Left lung (tissue), 10 donors: ENCODE measurements around the gene TNIK. TPM values are rescaled to one million over a fixed set of nuclear protein-coding genes. Genes with fewer than 3 reads are reported as not detected.

Experiments
- ATAC-seq: fragments of 200-7000 bp; cut with Tn5 transposase; one replicate; pipeline ENCODE4 v1.9.1; 2020; ENCODE audit warnings: moderate library complexity
- DNase-seq, 4 donors: peaks; one replicate each; pipeline ENCODE4 v3.0.0-alpha.2; 2013 to 2020
- H3K27ac ChIP-seq, 2 donors: fragments of 200-600 bp; sonication (generic) in 1 of 2; one replicate each; pipeline versions ENCODE4 v1.5.0 to v1.8.0; 2020 to 2021
- H3K27me3 ChIP-seq, 2 donors: fragments of 200-600 bp; sonication (generic) in 1 of 2; one replicate each; pipeline versions ENCODE4 v1.5.0 to v1.8.0; 2020 to 2021
- H3K36me3 ChIP-seq, 2 donors: fragments of 200-600 bp; sonication (generic) in 1 of 2; one replicate each; pipeline versions ENCODE4 v1.5.0 to v1.8.0; 2020 to 2021
- H3K4me1 ChIP-seq, 2 donors: fragments of 200-600 bp; one replicate each; pipeline ENCODE4 v1.8.0; 2021
- H3K4me3 ChIP-seq, 2 donors: fragments of 200-600 bp; sonication (generic) in 1 of 2; one replicate each; pipeline versions ENCODE4 v1.5.0 to v1.8.0; 2020 to 2021; ENCODE audit warnings: mild to moderate bottlenecking in 1 of 2
- H3K9me3 ChIP-seq, 2 donors: fragments of 200-600 bp; sonication (generic) in 1 of 2; one replicate each; pipeline versions ENCODE4 v1.5.0 to v1.8.0; 2020 to 2021
- CTCF ChIP-seq, 2 donors: fragments of 200-600 bp; sonication (generic) in 1 of 2; IDR thresholded peaks; one replicate each; pipeline versions ENCODE4 v1.5.0 to v1.8.0; 2021; ENCODE audit warnings: antibody characterized with exemption in 2 of 2
- intact Hi-C, 2 donors: fragments of 100-400 bp; cut with DNase I; formaldehyde crosslinking; loops; one replicate each; pipeline versions ENCODE4 v1.11.2 to v1.14.2; 2022
- polyA plus RNA-seq, 6 donors: library from polyadenylated mRNA; unstranded; fragments of 120-200 nt; gene quantifications; one replicate each; pipeline ENCODE4 v1.2.1, GENCODE V29; 2013; ENCODE audit not compliant: insufficient read length in 6 of 6
- total RNA-seq, 2 donors: library from RNA; stranded (reverse); fragmentation: NEBNext Ultra II Directional; extraction: Animal tissue kit (Norgen Biotek cat#: 25700); gene quantifications; one replicate each; pipeline ENCODE4 v1.2.1, GENCODE V29; 2021
- donor health status: DM: no; HTN: yes; CAD: no.
- donor health status: DM: no; HTN: no; CAD: no.

TNIK gene
- total and polyA plus RNA-seq, 8 donors, result 14.8 to 42.0 (median 17.4) TPM

- no peak for TF ChIP-seq CTCF (IDR thresholded peaks at IDR 0.05)
- ATAC-seq (no peak), DNase-seq (no peak)
- no peak overlapping the region for H3K27ac ChIP-seq
- no peak overlapping the region for H3K4me3 ChIP-seq
- H3K27me3 ChIP-seq, result no peaks in the 10 kb centered on the region
- no peaks in the 10 kb centered on the region for H3K9me3 ChIP-seq
- intact Hi-C loops, result no loop called here
- H3K36me3 ChIP-seq, result no peaks in the 10 kb centered on the region
- H3K4me1 ChIP-seq, result no peaks in the 10 kb centered on the region
Observed at GRCh38 chr3:171255236-171255806, 204.9 kb downstream of the TNIK start.

GRCh38 chr3:171254315-171254714, 205.9 kb downstream of the TNIK start:
- Histone ChIP-seq H3K9me3 (no peaks in the 10 kb centered on the region), H3K27me3 (no peaks in the 10 kb centered on the region), H3K4me3 (no peak overlapping the region), H3K4me1 (no peaks in the 10 kb centered on the region), H3K27ac (no peak overlapping the region), H3K36me3 (no peaks in the 10 kb centered on the region)
- no peak for TF ChIP-seq CTCF (IDR thresholded peaks at IDR 0.05)
- DNase-seq (no peak), ATAC-seq (no peak)
- intact Hi-C loops, result no loop called here

GRCh38 chr3:171251835-171252234, 208.4 kb downstream of the TNIK start:
- Histone ChIP-seq H3K4me3 (no peak overlapping the region), H3K27ac (no peak overlapping the region), H3K36me3 (no peaks in the 10 kb centered on the region), H3K9me3 (no peaks in the 10 kb centered on the region), H3K27me3 (no peaks in the 10 kb centered on the region), H3K4me1 (no peaks in the 10 kb centered on the region)
- ATAC-seq, result no peak
- intact Hi-C loops, result no loop called here
- DNase-seq, result no peak
- TF ChIP-seq CTCF (IDR thresholded peaks at IDR 0.05), result no peak

- no peaks in the 10 kb centered on the region for H3K9me3 ChIP-seq
- H3K27me3 ChIP-seq, result no peaks in the 10 kb centered on the region
- no peak for ATAC-seq
- intact Hi-C loops, result no loop called here
- H3K36me3 ChIP-seq, result no peaks in the 10 kb centered on the region
- no peak for DNase-seq
- H3K4me3 ChIP-seq, result no peak overlapping the region
- no peak overlapping the region for H3K27ac ChIP-seq
- H3K4me1 ChIP-seq, result no peaks in the 10 kb centered on the region
- TF ChIP-seq CTCF (IDR thresholded peaks at IDR 0.05), result no peak
Observed at GRCh38 chr3:171250444-171250843, 209.8 kb downstream of the TNIK start.

GRCh38 chr3:171249245-171249644, 211.0 kb downstream of the TNIK start:
- H3K4me1 ChIP-seq, result no peaks in the 10 kb centered on the region
- no peak for ATAC-seq
- H3K36me3 ChIP-seq, result no peaks in the 10 kb centered on the region
- H3K27me3 ChIP-seq, result no peaks in the 10 kb centered on the region
- H3K9me3 ChIP-seq, result no peaks in the 10 kb centered on the region
- intact Hi-C loops, result no loop called here
- no peak overlapping the region for H3K4me3 ChIP-seq
- no peak for TF ChIP-seq CTCF (IDR thresholded peaks at IDR 0.05)
- DNase-seq, result no peak
- no peak overlapping the region for H3K27ac ChIP-seq
